Measurements from ENCODE around the gene TPD52L2.
"Not testable (repeated sequence)": the region's sequence is repeated elsewhere in the genome, so short reads cannot be mapped to it uniquely, and the experiment has no call there.

The TPD52L2 gene

DNA sequence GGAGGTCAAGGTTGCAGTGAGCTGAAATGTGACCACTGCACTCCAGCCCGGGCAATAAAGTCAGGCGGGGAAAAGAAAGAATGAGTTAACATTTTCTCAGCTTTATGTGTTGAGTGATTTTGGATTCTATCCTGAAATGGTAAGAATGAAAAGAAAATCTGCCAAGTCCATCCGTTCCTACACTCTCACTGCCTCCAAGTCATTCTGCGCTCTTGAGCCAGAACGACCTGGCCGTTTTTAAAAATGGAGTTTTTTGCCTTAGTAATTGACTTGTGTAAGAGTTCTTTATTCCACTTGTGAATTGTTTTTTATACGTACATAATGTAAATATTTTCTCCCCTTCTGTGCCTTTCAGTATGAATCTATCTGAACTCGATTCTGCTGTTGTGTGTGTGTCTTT, 58.6 kb downstream of the TPD52L2 start:
- Histone ChIP-seq H3K9ac (peak overlapping the region in 6 of 11 experiments; percentile 3 to 49 (median 29); a peak in 2 of 22 replicates), H3K36me3 (peaks cover 64 to 98% (median 83%) of the 10 kb centered on the region in 11 experiments), H3K4me2 (peak overlapping the region in 10 of 11 experiments; percentile 3 to 78 (median 62); a peak in 18 of 22 replicates), H4K20me1 (peaks cover 88 to 100% (median 98%) of the 10 kb centered on the region in 11 experiments), H3K4me3 (no peak overlapping the region), H3K27me3 (no peaks in the 10 kb centered on the region), H3K9me3 (replicated peaks in 1 of 11) (no peaks in the 10 kb centered on the region), H3K27ac (no peak overlapping the region; a peak in 1 of 22 replicates), H3K4me1 (peaks cover 27 to 60% (median 55%) of the 10 kb centered on the region in 10 experiments)
- no peak for TF ChIP-seq Cebpa-rat (IDR thresholded peaks at IDR 0.05)

DNA sequence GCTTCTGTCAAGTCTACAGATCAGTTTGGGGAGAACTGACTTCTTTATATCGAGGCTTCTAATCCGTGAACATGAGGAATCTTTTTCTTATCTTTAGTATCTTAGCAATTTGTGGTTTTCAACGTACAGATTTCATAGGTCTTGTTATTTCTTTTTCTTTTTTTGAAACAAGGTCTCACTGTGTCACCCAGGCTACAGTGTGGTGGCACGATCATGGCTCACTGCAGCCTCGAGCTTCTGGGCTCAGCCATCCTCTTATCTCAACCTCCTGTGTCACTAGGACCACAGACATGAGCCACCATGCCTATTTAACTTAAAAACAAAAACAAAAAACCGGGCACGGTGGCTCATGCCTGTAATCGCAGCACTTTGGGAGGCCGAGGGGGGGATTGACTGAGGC, 59.2 kb downstream of the TPD52L2 start:
- Histone ChIP-seq H4K20me1 (peaks cover 82 to 100% (median 98%) of the 10 kb centered on the region in 11 experiments), H3K4me3 (no peak overlapping the region), H3K9ac (peak overlapping the region in 6 of 11 experiments; percentile 1 to 31 (median 16); a peak in 5 of 22 replicates), H3K27ac (peak overlapping the region in 6 of 11 experiments; percentile 9 to 61 (median 26); a peak in 8 of 22 replicates), H3K27me3 (no peaks in the 10 kb centered on the region), H3K4me1 (peaks cover 27 to 64% (median 55%) of the 10 kb centered on the region in 10 experiments), H3K4me2 (peak overlapping the region; percentile 8 to 78 (median 61); a peak in 20 of 22 replicates), H3K36me3 (peaks cover 64 to 98% (median 83%) of the 10 kb centered on the region in 11 experiments), H3K9me3 (replicated peaks in 1 of 11) (no peaks in the 10 kb centered on the region)
- TF ChIP-seq Cebpa-rat (IDR thresholded peaks at IDR 0.05), result no peak

DNA sequence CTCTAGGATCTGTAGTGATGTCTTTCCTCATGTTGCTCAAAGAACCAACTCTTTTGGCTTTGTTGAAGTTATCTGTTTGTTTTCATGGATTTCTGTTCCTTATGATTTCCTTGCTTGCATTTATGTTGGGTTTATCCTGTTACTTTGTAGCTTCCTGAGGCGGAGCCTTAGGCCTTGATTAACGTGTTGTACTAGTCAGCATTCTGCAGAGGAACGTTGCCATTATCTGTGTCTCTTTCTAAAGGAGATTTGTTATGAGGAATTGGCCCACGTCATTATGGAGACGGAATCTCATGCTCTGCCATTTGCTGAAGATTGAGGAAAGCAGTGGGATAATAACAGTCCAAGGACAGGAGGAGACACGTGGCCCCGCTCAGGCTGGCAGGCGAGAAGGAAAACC, 61.2 kb downstream of the TPD52L2 start:
- TF ChIP-seq Cebpa-rat (IDR thresholded peaks at IDR 0.05), result no peak
- Histone ChIP-seq H3K9me3 (replicated peaks in 1 of 11) (no peaks in the 10 kb centered on the region), H3K27me3 (no peaks in the 10 kb centered on the region), H3K27ac (no peak overlapping the region), H3K36me3 (peaks cover 69 to 100% (median 88%) of the 10 kb centered on the region in 11 experiments), H4K20me1 (peaks cover 80 to 100% (median 100%) of the 10 kb centered on the region in 11 experiments), H3K4me3 (no peak overlapping the region), H3K9ac (no peak overlapping the region), H3K4me2 (peak overlapping the region in 6 of 11 experiments; percentile 15 to 63 (median 24); a peak in 8 of 22 replicates), H3K4me1 (peaks cover 27 to 85% (median 70%) of the 10 kb centered on the region in 10 experiments)

DNA sequence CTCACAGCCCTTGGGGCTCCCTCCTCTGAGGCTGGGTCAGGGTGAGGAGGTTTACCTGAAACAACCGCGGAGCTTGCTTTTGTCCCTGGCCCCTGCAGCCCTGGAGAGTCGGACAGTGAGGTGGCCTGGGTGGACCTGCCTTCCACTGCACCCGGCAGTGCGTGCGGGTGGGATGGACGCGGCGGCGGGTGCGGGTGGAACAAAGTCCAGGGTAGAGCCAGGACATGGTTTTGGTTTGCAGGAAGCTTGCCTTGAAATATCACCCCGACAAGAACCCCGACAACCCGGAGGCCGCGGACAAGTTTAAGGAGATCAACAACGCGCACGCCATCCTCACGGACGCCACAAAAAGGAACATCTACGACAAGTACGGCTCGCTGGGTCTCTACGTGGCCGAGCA, 64.0 kb downstream of the TPD52L2 start:
- no peak overlapping the region for H3K27ac ChIP-seq
- peaks cover 80 to 100% (median 100%) of the 10 kb centered on the region in 11 experiments for H4K20me1 ChIP-seq
- H3K9ac ChIP-seq, result no peak overlapping the region; a peak in 1 of 22 replicates
- H3K4me3 ChIP-seq, result no peak overlapping the region
- no peaks in the 10 kb centered on the region for H3K27me3 ChIP-seq
- peaks cover 78 to 100% (median 94%) of the 10 kb centered on the region in 11 experiments for H3K36me3 ChIP-seq
- no peak overlapping the region for H3K4me2 ChIP-seq
- no peaks in the 10 kb centered on the region for H3K9me3 ChIP-seq (replicated peaks in 1 of 11)
- TF ChIP-seq Cebpa-rat (IDR thresholded peaks at IDR 0.05), result no peak
- peaks cover 16 to 67% (median 54%) of the 10 kb centered on the region in 10 experiments for H3K4me1 ChIP-seq

DNA sequence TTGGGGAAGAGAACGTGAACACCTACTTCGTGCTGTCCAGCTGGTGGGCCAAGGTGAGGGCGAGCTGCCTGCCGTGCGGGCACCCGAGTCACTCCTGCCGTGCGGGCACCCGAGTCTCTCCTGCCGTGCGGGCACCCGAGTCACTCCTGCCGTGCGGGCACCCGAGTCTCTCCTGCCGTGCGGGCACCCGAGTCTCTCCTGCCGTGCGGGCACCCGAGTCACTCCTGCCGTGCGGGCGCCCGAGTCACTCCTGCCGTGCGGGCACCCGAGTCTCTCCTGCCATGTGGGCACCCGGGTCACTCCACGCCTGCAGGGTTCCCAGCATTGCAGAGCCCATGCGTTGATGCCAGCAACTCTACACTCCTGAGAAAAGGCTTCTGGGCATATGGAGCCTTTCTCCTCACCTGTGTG, 64.4 kb downstream of the TPD52L2 start:
- Histone ChIP-seq H3K36me3 (peaks cover 82 to 100% (median 94%) of the 10 kb centered on the region in 11 experiments), H3K27ac (peak overlapping the region in 1 of 11 experiments; percentile 53; a peak in 1 of 22 replicates)

DNA sequence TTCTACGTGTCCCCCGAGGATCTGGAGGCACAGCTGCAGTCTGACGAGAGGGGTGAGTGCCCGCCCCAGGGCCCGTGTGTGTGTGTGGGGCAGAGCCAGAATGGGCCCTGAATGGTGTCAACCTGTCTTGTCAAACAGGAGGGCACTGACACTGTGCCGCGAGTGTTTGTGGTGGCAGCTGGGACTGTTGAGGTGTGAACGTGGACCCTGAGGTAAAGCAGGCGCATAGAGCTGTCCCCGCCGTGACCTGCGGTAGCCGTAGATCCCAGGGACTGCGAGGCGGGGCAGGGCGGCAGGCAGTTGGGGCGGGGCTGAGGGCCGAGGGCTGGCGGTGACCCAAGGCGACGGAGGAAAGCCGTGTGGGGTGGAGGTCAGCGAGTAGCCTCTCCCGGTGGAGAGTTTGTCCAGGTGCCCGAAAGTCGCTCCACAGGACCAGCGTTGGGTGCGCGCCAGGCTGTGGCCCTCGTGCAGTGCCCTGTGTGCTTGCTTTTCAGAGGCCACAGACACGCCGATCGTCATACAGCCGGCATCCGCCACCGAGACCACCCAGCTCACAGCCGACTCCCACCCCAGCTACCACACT, 66.0 kb downstream of the TPD52L2 start:
- Histone ChIP-seq H3K9ac (peak overlapping the region in 6 of 11 experiments; percentile 29 to 64 (median 49); a peak in 10 of 22 replicates), H3K4me1 (peaks cover 0 to 67% (median 45%) of the 10 kb centered on the region in 10 experiments; a peak in 16 of 20 replicates), H3K9me3 (replicated peaks in 1 of 11) (no peaks in the 10 kb centered on the region), H3K4me2 (peak overlapping the region in 6 of 11 experiments; percentile 9 to 74 (median 54); a peak in 8 of 22 replicates), H3K27ac (peak overlapping the region in 6 of 11 experiments; percentile 23 to 53 (median 40); a peak in 8 of 22 replicates), H3K4me3 (no peak overlapping the region), H3K27me3 (no peaks in the 10 kb centered on the region), H4K20me1 (peaks cover 80 to 100% (median 100%) of the 10 kb centered on the region in 11 experiments), H3K36me3 (peaks cover 98 to 100% (median 100%) of the 10 kb centered on the region in 11 experiments)
- no peak for TF ChIP-seq Cebpa-rat (IDR thresholded peaks at IDR 0.05)

More for the DNA sequence above, 64.4 kb downstream of the TPD52L2 start:
- H3K4me2 ChIP-seq, result peak overlapping the region in 6 of 11 experiments; percentile 6 to 74 (median 54); a peak in 7 of 22 replicates
- not testable (repeated sequence) for H3K4me3 ChIP-seq; H3K27me3 ChIP-seq; H3K9me3 ChIP-seq (replicated peaks in 1 of 11)
- H4K20me1 ChIP-seq, result peaks cover 80 to 100% (median 100%) of the 10 kb centered on the region in 11 experiments
- peaks cover 11 to 67% (median 51%) of the 10 kb centered on the region in 10 experiments for H3K4me1 ChIP-seq
- H3K9ac ChIP-seq, result peak overlapping the region in 3 of 11 experiments; percentile 43 to 61 (median 55); a peak in 1 of 22 replicates

DNA sequence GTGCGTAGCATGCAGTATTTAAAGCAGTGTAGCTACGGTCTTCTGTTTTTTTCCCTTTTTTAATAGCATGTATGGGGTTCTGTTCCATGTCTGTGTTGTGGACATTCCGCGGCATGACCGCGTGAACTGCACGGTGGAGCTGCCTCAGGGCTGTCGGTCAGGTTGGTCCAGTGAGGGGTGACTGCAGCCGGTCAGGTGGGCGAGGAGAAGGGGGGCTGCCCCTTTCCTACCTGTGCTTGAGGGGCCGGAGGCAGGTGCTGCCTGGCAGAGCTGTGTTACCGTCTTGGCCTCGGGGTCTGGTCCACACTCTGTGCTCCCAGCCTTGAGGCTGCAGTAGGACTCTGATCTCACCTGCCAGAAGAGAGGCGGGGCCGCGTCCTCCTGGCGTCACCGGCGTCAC, 66.7 kb downstream of the TPD52L2 start:
- no peaks in the 10 kb centered on the region for H3K9me3 ChIP-seq (replicated peaks in 1 of 11)
- peak overlapping the region in 2 of 11 experiments; percentile 29 to 61; a peak in 1 of 22 replicates for H3K9ac ChIP-seq
- no peak overlapping the region for H3K4me3 ChIP-seq
- H3K4me1 ChIP-seq, result peaks cover 0 to 63% (median 39%) of the 10 kb centered on the region in 10 experiments; a peak in 15 of 20 replicates
- TF ChIP-seq Cebpa-rat (IDR thresholded peaks at IDR 0.05), result no peak
- peaks cover 98 to 100% (median 100%) of the 10 kb centered on the region in 11 experiments for H3K36me3 ChIP-seq
- 0 out of 22 replicates have a peak overlapping the region, but pooled peaks of 1 of the 11 experiments have one; percentile 53 for H3K27ac ChIP-seq
- H4K20me1 ChIP-seq, result peaks cover 79 to 100% (median 100%) of the 10 kb centered on the region in 11 experiments
- no peaks in the 10 kb centered on the region for H3K27me3 ChIP-seq
- peak overlapping the region in 3 of 11 experiments; percentile 57 to 74 (median 60); a peak in 4 of 22 replicates for H3K4me2 ChIP-seq

DNA sequence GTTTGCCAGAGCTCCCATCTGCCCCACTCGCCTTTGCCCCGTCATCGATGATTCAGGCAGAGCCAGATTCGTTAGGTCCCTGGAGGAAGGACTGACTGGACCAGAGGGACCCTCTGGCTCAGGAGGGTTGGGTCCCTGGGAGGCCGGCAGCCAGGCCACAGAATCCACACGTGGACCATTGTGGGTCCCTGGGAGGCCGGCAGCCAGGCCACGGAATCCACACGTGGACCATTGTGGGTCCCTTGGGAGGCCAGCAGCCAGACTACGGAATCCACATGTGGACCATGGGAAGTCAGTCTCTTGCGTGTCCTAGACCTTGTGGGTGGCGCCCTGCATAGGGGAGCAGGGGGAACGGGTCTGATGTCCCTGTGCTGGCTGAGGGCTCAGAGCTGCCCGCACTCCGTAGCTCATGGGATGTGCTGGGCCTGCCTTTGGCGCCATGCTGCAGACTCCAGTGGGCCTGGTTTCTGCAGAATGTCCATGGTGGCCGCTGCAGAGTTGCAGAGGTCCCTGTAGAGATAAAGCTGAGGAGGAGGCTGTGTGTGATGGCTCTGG, 67.6 kb downstream of the TPD52L2 start:
- no peak overlapping the region for H3K4me2 ChIP-seq
- peaks cover 0 to 56% (median 33%) of the 10 kb centered on the region in 10 experiments; a peak in 14 of 20 replicates for H3K4me1 ChIP-seq
- H3K27ac ChIP-seq, result no peak overlapping the region
- no peak overlapping the region; a peak in 1 of 22 replicates for H3K9ac ChIP-seq
- H3K27me3 ChIP-seq, result no peaks in the 10 kb centered on the region
- no peak for TF ChIP-seq Cebpa-rat (IDR thresholded peaks at IDR 0.05)
- H3K9me3 ChIP-seq (replicated peaks in 1 of 11), result no peaks in the 10 kb centered on the region
- peaks cover 80 to 100% (median 100%) of the 10 kb centered on the region in 11 experiments for H4K20me1 ChIP-seq
- H3K4me3 ChIP-seq, result no peak overlapping the region
- peaks cover 95 to 100% (median 99%) of the 10 kb centered on the region in 11 experiments for H3K36me3 ChIP-seq
